Activated CD4-positive, alpha-beta T cell treated with anti-CD3 and anti-CD28 coated beads for 36 hours (primary cell): ENCODE measurements around the gene LSM6. TPM values are rescaled to one million over a fixed set of nuclear protein-coding genes. Genes with fewer than 3 reads are reported as not detected.

ENCODE experiments used
- ATAC-seq: fragments of 200-7000 bp; cut with Tn5 transposase; one replicate; pipeline ENCODE4 v1.10.0; 2021; ENCODE audit warnings: mild to moderate bottlenecking, moderate library complexity
- CTCF ChIA-PET: fragments of 350-600 bp; sonication (Branson Sonifier 250); formaldehyde crosslinking; loops from one replicate; lab custom pipeline; 2021; ENCODE audit warnings: antibody characterized with exemption; lab: Charles Lee
- POLR2A ChIA-PET: fragments of 350-600 bp; sonication (Branson Sonifier 250); formaldehyde crosslinking; loops from one replicate; lab custom pipeline; 2021; ENCODE audit warnings: antibody characterized with exemption, inconsistent platforms; lab: Charles Lee
- DNase-seq: peaks from one replicate; pipeline ENCODE4 v3.0.0-alpha.2; 2020
- H3K27ac Mint-ChIP-seq: one replicate; pipeline ENCODE4 v1.8.0; 2021; ENCODE audit warnings: mixed read lengths
- H3K27me3 Mint-ChIP-seq: one replicate; pipeline ENCODE4 v1.8.0; 2021; ENCODE audit warnings: mixed read lengths
- H3K36me3 Mint-ChIP-seq: one replicate; pipeline ENCODE4 v1.8.0; 2021; ENCODE audit warnings: low read depth, mixed read lengths
- H3K4me1 Mint-ChIP-seq: one replicate; pipeline ENCODE4 v1.8.0; 2021; ENCODE audit warnings: mixed read lengths
- H3K4me3 Mint-ChIP-seq: one replicate; pipeline ENCODE4 v1.8.0; 2021; ENCODE audit warnings: mild to moderate bottlenecking, moderate library complexity, mixed read lengths
- H3K9me3 Mint-ChIP-seq: one replicate; pipeline ENCODE4 v1.8.0; 2021; ENCODE audit warnings: low read depth, mixed read lengths
- intact Hi-C, 2 experiments: fragments of 100-400 bp; cut with DNase I in 1 of 2; cut with micrococcal nuclease in 1 of 2; formaldehyde crosslinking; loops; one replicate each; pipeline versions ENCODE4 v1.14.2 to v1.15.1; 2022 to 2024; cut with DNase I, micrococcal nuclease
- total RNA-seq, 2 experiments: library from RNA; stranded (reverse); gene quantifications; one replicate each; pipeline ENCODE4 v1.2.3, GENCODE V29; 2021

The LSM6 gene
- 10 to 100 TPM; 64.9 to 66.9 TPM for total RNA-seq

DNA sequence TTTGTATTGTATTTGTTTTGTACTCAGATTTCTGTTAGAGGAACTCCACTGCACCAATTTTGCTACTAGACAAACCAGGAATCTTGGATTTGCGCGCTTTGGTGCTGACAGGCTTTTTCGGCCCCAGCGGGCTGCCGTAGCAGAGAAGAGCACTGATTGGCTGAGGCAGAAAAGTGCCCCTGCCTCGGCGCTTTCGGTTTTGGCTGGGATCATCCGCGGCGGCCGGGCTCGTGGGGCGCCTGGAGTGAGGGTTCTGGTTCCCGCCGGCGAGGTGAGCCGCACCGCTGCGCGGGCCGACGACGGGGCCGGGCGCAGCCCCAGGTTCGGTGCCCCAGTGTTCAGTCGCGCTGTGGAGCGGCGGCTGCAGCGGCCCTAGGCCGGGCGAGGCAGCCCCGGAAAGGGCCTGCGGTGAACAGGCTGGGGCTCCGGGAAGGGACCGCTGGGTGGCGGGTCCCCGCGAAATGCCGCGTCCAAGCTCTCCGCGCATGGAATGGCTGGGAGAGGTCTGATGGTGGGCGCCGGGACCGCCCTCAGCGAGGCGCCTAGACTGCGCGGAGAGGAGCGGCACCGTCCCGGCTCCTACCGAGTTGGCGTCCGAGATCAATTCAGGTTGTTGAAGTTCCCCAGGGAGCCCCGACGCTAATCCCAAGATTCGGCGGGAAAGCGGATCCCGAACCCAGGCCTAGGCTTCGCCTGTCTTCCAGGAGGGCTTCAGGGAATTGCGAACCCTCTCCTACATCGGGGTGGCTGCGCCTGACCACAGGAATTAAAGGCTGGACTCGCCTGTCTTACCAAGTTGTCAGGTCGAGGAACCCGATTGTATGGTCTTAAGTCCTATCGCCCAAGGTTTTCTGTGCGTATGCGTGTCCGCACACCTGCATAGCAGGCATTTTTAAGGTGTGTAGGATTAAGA is at the start of gene LSM6:
Gene LSM6 (plus strand): TSS at position 178 of the 913 bp plus-strand sequence. CDS start 7,204 bp downstream, outside the sequence.
- Mint-ChIP-seq H3K36me3 (peaks cover 7% of the 10 kb centered on the region), H3K9me3 (no peaks in the 10 kb centered on the region), H3K27me3 (no peaks in the 10 kb centered on the region), H3K4me1 (peaks cover 49% of the 10 kb centered on the region), H3K27ac (peak within 1 kb of the TSS; percentile 85), H3K4me3 (peak within 1 kb of the TSS; percentile 82)
- DNase-seq (peak; percentile 91), ATAC-seq (peak; percentile 94)
- CTCF ChIA-PET = no interaction called here
- intact Hi-C loops = loop anchor here (1.0 to 10.0 kb wide), 14 partner anchors 43 to 1001 kb away; partner anchors contain the start of genes ZNF827 (in 2 of the 2), MMAA (in 1 of the 2), SLC10A7 (in 1 of the 2) and SMAD1 (in 1 of the 2)
- POLR2A ChIA-PET = interaction anchor here (0.6 kb wide), 1 partner anchor 40 kb away, joined by 4 read pairs; no protein-coding TSS in a partner anchor

GRCh38 chr4:146132445-146132844 is 43.1 kb upstream of the LSM6 start:
- Mint-ChIP-seq H3K36me3 (no peaks in the 10 kb centered on the region), H3K27me3 (peaks cover 5% of the 10 kb centered on the region), H3K4me1 (peaks cover 13% of the 10 kb centered on the region), H3K9me3 (no peaks in the 10 kb centered on the region), H3K27ac (no peak overlapping the region), H3K4me3 (no peak overlapping the region)
- intact Hi-C loops = loop anchor here (1.0 kb wide), 4 partner anchors 26 to 324 kb away; partner anchors contain the start of gene LSM6 (in 2 of the 2)
- peak; percentile 81 for DNase-seq
- ChIA-PET POLR2A (no interaction called here), CTCF (interaction anchor here (0.8 kb wide), 1 partner anchor 26 kb away, joined by 3 read pairs; no protein-coding TSS in a partner anchor)
- peak; percentile 99 for ATAC-seq

GRCh38 chr4:146134761-146135445 is 40.6 kb upstream of the LSM6 start:
- H3K9me3 Mint-ChIP-seq = no peaks in the 10 kb centered on the region
- no peak for ATAC-seq
- no peak overlapping the region for H3K27ac Mint-ChIP-seq
- peaks cover 13% of the 10 kb centered on the region for H3K4me1 Mint-ChIP-seq
- intact Hi-C loops = no loop called here
- H3K27me3 Mint-ChIP-seq = peaks cover 8% of the 10 kb centered on the region
- no peak for DNase-seq
- H3K36me3 Mint-ChIP-seq = no peaks in the 10 kb centered on the region
- CTCF ChIA-PET = interaction anchor here (0.8 to 1.2 kb wide), 2 partner anchors 40 to 204 kb away, joined by 3 to 4 read pairs; no protein-coding TSS in a partner anchor
- POLR2A ChIA-PET = no interaction called here
- H3K4me3 Mint-ChIP-seq = no peak overlapping the region

DNA sequence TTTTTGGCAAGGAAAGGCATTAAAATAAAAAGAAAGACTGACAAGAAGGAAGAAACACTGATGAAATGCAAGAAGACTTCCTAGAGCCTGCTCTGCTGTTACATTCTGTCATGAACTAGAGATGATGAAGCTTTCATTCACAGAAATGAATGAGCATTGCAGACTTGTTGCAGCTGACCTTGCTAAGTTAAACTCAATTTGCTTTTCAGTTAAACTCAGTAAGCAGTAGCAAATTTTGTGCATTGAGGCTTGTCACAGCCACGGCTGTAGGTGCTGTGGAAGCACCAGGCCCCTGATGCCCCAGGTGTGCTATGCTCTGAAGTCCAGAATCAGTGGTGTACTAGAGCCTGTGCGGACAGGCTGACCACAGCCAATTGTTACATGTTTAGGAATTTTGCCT is 39.6 kb upstream of the LSM6 start:
- intact Hi-C loops = no loop called here
- no peak for ATAC-seq
- POLR2A ChIA-PET = no interaction called here
- H3K4me1 Mint-ChIP-seq = peaks cover 13% of the 10 kb centered on the region
- CTCF ChIA-PET = interaction anchor here (0.6 to 1.1 kb wide), 2 partner anchors 13 to 41 kb away, joined by 4 read pairs; no protein-coding TSS in a partner anchor
- no peak for DNase-seq
- H3K9me3 Mint-ChIP-seq = no peaks in the 10 kb centered on the region
- peaks cover 10% of the 10 kb centered on the region for H3K27me3 Mint-ChIP-seq
- no peak overlapping the region for H3K27ac Mint-ChIP-seq
- H3K36me3 Mint-ChIP-seq = no peaks in the 10 kb centered on the region
- no peak overlapping the region for H3K4me3 Mint-ChIP-seq

- Mint-ChIP-seq H3K27ac (no peak overlapping the region), H3K9me3 (no peaks in the 10 kb centered on the region), H3K36me3 (no peaks in the 10 kb centered on the region), H3K4me3 (no peak overlapping the region), H3K27me3 (peaks cover 12% of the 10 kb centered on the region), H3K4me1 (no peaks in the 10 kb centered on the region)
- intact Hi-C loops = no loop called here
- no peak for ATAC-seq
- no peak for DNase-seq
- POLR2A ChIA-PET = no interaction called here
- CTCF ChIA-PET = no interaction called here
These were observed 32.8 kb upstream of the LSM6 start for GRCh38 chr4:146142768-146143167.

- DNase-seq (no peak), ATAC-seq (no peak)
- Mint-ChIP-seq H3K4me3 (no peak overlapping the region), H3K4me1 (no peaks in the 10 kb centered on the region), H3K27ac (no peak overlapping the region), H3K27me3 (peaks cover 12% of the 10 kb centered on the region), H3K36me3 (no peaks in the 10 kb centered on the region), H3K9me3 (no peaks in the 10 kb centered on the region)
- intact Hi-C loops = no loop called here
- ChIA-PET CTCF (no interaction called here), POLR2A (no interaction called here)
These were observed 31.6 kb upstream of the LSM6 start for GRCh38 chr4:146143888-146144287.

DNA sequence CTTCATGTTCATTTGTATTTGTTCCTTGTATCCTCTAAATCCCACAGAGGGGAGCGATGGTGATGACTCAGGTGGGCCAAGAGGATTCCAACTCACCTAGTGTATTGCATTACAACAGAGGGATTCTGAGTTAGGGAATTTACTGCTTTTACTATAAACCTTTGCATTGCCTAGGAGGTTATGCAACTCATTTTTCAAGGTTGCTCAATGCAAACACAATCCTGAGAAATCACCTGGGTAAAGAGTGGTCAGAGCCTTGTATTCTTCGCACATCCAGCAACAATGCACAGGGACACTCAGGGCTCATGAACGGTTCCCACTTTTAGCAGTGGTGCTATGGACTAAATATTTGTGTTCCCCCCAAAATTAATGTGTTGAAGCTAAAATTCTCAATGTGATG is 28.6 kb upstream of the LSM6 start:
- no peak for ATAC-seq
- DNase-seq = no peak
- Mint-ChIP-seq H3K9me3 (no peaks in the 10 kb centered on the region), H3K4me3 (no peak overlapping the region), H3K27me3 (peaks cover 7% of the 10 kb centered on the region), H3K4me1 (no peaks in the 10 kb centered on the region), H3K27ac (no peak overlapping the region), H3K36me3 (no peaks in the 10 kb centered on the region)
- ChIA-PET POLR2A (no interaction called here), CTCF (interaction anchor here (0.7 kb wide), 1 partner anchor 48 kb away, joined by 3 read pairs; no protein-coding TSS in a partner anchor)
- intact Hi-C loops = no loop called here

DNA sequence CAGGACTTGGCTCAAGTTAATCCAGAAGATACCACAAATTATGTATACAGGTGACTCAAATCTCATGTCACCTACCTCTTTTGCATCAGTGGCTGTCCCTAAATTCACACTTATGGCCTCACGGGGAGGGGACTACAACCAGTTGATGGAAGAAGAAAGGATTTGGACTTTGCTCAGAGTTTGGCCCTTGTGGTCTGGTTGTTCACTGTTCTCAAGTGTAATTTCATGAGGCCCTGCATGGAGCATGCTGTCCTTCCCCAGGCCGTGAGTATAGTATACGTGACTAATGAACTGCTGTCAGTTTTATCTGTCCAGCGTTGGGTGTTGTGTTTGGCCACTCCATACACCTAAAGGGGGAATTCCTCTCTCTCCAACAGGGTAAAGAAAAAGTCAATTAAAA is 27.5 kb upstream of the LSM6 start:
- no peak for DNase-seq
- POLR2A ChIA-PET = no interaction called here
- CTCF ChIA-PET = no interaction called here
- Mint-ChIP-seq H3K27me3 (peaks cover 7% of the 10 kb centered on the region), H3K4me3 (no peak overlapping the region), H3K4me1 (no peaks in the 10 kb centered on the region), H3K36me3 (no peaks in the 10 kb centered on the region), H3K9me3 (no peaks in the 10 kb centered on the region), H3K27ac (no peak overlapping the region)
- ATAC-seq = no peak
- intact Hi-C loops = no loop called here

- H3K36me3 Mint-ChIP-seq = no peaks in the 10 kb centered on the region
- peaks cover 15% of the 10 kb centered on the region for H3K27me3 Mint-ChIP-seq
- intact Hi-C loops = no loop called here
- POLR2A ChIA-PET = no interaction called here
- H3K27ac Mint-ChIP-seq = no peak overlapping the region
- no peaks in the 10 kb centered on the region for H3K4me1 Mint-ChIP-seq
- no peak overlapping the region for H3K4me3 Mint-ChIP-seq
- peaks cover 3% of the 10 kb centered on the region for H3K9me3 Mint-ChIP-seq
- DNase-seq = no peak
- ATAC-seq = no peak
- CTCF ChIA-PET = interaction anchor here (0.6 kb wide), 1 partner anchor 53 kb away, joined by 3 read pairs; no protein-coding TSS in a partner anchor
These were observed 21.5 kb upstream of the LSM6 start for GRCh38 chr4:146154057-146154456.

DNA sequence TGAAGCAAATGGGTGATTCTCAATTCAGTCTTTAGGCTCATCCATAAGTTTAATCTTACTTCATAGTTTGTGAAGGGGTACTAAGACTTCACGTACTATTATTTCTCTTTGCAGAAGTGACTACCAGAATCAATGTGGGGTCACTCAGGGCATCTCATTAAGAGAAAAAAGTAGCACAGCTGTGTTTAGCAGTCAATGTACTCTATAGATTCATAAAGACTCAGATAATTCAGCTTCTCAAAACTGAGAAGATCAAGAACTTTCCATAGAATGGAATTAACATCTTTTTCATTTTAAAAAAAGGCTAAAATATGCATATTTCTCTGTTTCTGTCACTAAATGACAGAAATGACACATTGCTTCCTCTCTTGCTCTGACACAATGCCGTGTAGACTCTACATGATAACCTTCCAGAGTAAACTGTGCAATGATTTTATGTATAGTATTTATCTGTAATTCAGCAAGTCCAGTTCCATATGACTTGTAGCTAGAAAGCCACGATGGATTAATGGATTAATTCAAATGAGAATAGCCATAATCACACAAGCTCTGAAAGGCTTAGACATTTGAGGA is 20.3 kb upstream of the LSM6 start:
- peak; percentile 68 for ATAC-seq
- DNase-seq = no peak

More for the DNA sequence above, 20.3 kb upstream of the LSM6 start:
- Mint-ChIP-seq H3K27me3 (peaks cover 15% of the 10 kb centered on the region), H3K36me3 (no peaks in the 10 kb centered on the region), H3K4me3 (no peak overlapping the region), H3K4me1 (peaks cover 4% of the 10 kb centered on the region), H3K9me3 (peaks cover 3% of the 10 kb centered on the region), H3K27ac (no peak overlapping the region)
- ChIA-PET CTCF (no interaction called here), POLR2A (no interaction called here)
- intact Hi-C loops = no loop called here
